ENCODE measurements around the gene KRT79.

KRT79 gene

DNA sequence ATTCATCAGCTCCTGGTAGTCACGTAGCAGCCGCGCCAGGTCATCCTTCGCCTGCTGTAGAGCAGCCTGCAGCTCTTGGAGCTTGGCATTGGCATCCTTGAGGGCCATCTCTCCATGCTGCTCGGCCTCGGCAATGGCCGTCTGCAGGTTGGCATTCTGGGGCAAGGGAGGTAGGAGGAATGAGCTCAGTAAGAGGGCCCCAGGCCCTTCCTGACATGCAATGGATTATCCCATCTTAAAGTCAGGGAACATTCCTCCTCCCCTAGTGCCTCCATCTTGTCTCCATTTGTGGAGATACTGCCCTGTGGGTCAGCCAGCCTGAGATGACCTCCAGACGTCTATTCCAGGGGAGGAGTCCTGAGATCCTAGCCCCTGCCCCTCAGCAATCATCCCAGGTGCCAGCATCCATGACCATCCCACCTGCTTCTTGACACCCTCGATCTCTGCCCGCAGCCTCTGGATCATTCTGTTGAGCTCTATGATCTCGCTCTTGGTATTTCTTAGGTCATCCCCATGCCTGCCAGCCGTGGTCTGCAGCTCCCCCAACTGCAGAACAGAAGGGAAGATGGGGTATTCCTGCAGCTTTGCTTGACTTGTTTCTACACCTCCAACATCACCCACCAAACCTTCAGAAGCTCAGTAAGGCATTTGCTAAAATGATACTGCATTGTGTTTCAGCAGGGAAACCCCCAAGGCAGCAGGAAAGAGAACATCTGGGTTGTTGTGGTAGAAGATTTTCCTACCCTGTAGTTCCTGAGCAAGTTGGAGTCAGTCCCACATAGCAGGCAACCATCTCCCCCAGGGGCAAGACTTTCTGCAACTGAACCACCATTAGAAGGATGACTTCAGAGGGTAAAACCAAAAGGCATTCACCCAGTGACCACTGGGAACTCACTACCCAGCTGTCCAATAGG is 42.6 kb downstream of the KRT79 start:
- DNase-seq (ENCODE audit: low read depth in 2 of 2): no peak

DNA sequence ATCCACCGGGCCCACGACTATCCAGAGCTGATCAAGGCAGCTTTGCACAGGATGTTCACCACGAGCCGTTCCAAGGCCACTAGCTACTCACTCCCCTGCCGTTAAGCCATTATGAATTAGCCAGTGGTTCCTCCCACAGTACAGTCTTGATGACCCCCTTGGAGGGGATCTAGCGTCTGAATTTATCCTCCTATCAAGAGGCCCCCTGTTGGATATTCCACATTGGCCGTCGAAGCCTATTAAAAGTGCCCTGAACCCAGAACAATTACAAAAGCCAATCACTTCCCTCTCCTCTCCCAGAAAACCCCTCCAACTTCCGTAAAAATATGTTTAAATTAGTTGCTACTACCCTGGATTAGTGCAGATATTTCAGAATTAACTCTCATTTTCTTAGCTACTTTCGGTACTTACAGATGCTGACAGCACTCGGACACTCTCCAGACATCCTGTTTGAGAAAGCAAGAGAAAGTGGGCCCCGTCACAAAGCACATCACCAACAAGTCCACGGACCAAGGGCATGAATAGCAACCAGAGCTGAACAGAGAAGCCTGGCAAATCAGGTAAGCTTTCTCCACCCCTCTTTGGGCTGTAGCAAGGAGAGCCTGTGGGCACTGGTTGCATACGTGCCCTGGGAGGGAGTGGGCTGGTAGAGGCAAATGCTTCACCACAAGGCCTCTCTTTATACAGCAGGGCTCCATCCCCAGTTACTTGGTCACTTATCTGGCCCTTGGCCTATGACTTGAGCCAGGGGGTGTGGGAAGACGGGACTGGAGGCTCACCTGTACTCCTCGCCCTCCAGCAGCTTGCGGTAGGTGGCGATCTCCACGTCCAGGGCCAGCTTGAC is 43.5 kb downstream of the KRT79 start:
- no peak for DNase-seq (ENCODE audit: low read depth in 2 of 2)

DNA sequence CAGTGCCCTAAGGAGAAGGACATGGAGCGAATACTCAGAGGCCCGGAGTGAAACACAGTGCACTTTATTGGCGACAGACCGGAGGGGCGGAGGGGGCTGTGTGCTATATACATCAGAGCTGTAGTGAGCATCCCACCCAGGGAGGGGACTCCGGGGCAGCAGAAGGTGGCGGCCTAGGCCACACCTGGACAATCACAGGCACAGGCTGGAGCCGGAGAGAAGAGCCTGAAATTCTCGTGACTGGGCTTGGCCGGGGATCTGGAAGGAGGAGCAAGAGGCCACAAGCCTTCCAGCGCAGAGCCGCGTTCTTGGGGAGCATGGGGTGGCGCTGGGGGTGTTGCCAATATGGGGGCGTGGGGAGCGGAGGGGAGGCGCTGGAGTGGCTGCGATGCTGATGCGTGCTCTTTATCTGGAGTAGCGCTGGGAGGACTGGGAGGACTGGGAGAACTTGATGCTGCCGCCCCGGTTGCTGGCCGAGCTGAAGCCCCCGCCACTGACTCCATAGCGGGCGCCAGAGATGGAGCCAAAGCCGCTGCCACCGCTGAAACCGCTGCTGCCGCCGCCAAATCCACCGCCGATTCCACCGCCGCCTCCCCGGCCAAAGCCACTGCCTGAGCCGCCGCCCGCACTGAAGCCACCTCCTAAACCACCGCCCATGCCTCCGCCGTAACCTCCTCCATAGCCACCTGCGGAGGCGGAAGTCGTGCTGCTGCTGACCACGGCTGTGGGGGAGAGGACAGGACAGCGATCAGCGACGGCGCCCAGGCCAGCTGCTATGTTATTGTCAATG is 44.3 kb downstream of the KRT79 start:
- DNase-seq (ENCODE audit: low read depth in 2 of 2): no peak

DNA sequence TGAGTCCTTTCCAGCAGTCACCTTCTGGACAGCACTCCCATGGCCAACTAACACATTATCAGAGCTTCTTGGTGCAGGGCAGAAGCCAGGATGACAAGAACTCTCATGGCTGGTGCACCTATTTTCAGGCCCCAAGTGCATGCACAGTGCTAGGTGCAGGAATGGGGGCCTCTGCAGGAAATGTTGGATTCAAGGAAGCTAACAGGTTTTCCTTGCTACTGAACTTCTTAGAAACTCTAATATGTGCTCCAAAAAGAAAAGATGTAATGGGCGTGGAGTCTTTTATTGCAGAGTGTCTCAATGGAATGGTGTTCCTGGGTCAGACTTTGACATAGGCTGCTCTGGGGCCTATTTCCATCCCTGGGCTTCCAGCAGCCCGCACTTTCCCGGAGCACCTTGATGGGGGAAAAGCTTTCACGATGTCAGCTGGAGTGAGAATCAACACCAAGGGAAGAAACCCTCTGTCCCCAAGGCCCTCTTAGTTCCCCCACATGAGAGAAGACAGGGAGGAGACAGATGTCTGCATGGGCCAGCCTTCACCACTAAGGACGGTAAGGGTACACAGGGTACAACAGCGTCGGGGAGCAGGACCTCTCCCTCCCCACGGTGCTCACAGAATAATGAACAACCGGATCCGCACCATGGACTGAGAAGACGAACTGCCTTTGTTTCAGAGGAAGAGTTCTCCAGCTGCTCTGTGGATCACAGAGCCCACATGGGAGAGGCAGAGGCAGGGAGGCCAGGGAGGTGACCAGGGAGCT is 45.1 kb downstream of the KRT79 start:
- no peak for DNase-seq (ENCODE audit: low read depth in 2 of 2)

DNA sequence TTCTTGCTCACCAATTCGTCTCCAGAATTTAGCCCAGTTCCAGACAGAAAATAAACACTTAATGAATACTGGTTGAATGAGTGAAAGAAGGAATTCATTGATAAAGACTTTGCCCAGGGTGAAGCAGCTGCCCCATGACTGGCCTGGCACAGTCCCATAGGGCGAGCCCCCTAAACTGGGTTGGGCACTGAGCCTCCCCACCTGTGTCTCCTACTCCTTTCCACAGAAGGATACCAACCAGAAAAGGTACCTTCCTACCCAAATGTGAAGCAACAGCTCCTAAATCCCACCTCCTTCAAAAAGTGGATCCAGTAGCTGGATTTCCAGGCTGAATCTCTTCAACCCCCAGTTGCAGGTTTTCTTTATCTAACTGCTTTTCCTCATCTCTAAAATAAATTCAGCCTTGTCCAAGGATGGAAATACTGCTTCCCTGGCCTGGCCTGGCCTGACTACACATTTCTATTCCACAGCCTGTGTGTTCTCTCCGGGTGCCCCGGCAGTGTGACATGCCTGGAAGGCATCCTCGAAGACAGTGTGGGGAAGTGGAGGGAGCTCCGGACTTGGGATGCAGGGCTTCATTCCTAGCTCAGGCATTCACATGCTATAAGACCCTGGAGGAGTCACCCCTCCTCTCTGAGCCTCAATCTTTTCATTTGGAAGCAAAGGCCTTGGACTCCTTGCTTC is 45.8 kb downstream of the KRT79 start:
- no peak for DNase-seq (ENCODE audit: low read depth in 2 of 2)

DNA sequence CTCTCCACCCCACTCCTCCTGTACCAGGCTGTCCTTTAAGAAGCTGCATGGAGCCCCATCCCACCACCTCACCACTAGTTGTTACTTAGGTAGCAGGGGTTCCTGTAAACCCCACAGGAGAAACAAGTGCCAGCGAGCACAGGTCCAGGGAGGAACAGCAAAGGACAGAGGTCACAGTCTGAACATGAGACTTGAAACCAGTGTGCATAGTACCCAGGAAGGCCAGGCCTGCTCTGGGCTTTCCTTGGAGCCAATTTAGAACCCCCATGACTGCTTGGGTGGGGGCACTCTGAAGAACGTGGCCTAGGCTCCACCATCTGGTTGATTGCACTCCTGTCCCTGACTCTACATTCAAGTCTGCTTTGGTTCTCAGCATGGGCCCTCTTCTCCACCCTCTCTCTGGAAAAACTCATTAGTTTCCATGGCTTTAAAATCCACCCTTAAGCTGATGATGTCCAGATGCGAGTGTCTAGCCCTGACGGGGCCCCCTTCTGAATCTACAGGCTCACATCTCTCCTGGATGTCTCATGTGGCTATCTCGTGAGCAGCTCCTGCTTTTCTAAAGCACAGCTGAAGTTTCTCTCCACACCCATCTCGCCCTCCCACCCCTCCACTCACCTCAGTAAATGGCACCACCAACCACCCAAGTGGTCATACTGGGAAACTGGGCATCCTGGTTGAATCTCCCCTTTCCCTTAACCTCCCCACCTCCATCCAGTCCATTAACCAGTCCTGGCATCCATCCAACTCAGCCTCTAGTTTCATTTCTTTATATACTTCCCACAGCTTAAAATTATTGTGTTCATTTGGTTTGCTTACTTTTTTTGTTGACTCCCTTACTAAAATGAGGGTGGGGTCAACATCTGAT is 46.6 kb downstream of the KRT79 start:
- DNase-seq (ENCODE audit: low read depth in 2 of 2): no peak

DNA sequence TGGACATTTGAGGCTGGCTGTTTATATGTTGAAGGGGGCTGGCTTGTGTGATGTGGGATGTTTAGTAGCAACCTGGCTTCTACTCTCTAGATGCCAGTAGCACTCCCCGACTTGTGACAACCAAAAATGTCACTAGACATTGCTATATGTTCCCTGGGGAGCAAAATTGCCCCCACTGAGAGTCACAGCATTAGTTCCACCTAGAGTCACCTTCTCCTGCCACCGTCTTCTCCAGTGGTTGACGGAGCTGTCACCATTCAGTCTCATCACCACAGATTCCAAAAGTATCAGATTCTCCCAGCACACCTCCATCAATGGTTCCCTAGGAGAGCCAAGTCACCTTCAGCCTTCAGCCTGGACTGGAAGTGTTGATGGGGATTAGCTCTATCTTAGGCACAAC is 49.2 kb downstream of the KRT79 start:
- no peak for DNase-seq (ENCODE audit: low read depth in 2 of 2)

DNA sequence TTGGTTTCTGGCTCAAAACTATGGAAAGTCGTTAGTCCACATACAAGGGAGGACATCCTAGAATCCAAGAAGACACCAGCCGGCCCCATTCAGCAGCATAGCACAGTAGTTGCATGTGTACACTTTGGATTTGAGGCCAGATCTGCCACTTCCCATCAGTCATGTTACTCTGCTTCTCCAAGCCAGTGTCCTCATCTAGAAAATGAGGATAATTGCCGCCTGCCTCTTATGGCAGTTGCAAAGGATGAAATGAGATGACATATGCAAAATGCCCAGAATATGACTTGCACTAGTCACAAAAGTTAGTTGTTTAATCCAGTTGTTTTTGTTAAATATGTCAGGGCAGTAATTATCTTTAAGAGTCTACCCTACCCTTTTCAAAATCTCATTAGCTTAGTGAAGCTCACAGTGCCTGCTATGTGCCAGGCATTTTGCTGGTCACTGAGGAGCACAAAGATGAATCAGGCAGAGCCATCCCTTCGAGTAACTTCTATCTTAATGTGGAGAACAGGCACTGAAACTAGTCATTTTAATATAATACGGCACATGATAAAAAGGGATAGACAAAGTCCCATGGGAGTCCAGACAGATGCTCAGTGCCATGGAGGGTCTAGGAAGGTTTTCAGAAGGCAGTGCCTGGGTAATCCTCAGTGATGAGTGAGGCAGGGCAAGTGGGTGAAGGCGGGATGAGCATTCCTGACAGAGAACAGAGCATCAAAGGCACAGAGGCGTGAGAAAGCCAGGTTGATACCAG is 50.4 kb downstream of the KRT79 start:
- DNase-seq (ENCODE audit: low read depth in 2 of 2): no peak

DNA sequence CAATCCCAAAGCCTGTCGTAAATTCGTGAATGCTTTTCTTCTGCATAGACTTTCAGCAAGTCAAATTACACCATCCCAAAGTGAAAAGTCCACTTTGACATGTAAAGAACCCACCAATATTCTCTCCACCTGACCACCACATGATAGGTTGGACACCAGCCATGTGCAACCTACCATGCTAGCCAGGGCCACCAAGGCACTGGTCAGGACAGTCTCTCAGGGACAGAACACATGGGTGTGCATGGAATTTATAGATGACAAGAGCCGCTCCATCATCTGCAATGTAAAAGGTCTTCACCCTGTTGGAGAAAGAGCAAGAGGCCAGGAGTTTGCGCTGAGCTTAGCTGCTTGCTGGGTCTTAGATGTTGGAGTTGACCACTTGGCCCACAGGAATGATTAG is 51.6 kb downstream of the KRT79 start:
- no peak for DNase-seq (ENCODE audit: low read depth in 2 of 2)

DNA sequence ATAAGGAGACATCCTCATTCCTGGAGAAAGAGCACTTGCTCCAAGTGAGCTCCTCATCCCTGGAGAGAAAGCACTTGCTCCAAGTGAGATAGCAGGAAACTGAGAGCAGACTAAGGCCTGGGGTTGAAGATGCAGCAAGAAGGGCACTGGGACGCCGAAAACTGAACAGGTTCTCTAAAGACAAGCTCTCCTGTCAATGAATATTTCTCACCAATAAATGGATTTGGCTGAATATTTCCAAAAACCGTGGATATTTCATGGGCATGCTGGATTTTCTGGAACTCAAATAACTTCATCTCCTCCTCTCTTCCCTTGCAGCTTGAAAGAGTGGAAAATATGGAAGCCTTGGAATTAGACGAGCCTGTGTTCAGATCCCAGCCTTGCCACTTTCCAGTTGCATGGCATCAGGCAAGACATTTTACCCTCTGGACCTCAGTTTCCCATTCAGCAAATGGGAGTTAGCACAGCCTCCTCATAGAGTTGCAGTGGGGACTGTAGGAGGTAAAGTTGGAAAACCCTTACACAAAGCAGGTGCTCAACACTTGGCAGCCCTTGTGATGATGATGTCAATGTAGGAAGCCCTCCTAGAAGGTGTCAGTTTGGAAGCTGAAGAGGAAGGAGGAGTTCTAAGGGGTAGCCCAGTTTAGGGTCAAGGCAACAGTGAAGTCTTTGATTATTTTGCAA is 52.6 kb downstream of the KRT79 start:
- no peak for DNase-seq (ENCODE audit: low read depth in 2 of 2)

DNA sequence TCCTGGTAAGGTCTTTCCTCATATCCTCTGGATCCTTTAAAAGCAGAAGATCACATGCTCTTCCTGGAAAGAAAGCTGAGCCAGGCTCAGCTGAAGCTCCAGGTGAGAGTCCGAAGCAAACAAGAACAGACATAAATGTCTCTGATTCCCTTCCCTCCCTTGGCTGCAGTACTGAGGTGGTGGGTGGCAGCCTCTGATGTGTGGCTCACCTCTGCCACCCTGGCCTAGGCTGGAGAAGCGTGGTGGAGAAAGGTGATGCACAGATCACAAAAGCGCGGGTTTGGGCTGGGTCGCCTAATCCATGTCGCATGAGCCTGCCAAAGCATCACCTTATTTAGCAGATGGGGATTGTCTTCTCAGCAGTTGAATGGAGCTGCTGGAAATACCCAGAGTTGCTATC is 54.2 kb downstream of the KRT79 start:
- no peak for DNase-seq (ENCODE audit: low read depth in 2 of 2)

DNA sequence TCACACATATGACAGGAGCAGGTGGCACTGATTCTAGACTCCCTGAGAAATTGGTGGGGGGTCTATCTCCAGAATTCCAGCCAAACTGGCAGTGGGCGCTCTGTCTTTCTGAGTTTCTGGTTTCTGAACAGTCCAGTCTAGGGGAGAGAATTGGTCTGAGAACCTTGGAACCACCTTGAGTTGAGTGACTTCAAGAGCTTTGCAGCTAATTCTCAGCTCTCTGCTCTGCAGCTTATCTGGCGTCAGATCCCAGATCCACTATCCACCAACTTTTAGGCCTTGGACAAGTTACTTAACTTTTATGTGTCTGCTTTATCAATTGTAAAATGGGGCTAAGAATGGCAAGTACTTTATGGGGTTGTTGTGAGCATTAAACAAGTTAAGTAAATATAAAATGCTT is 55.3 kb downstream of the KRT79 start:
- DNase-seq (ENCODE audit: low read depth in 2 of 2): no peak

DNA sequence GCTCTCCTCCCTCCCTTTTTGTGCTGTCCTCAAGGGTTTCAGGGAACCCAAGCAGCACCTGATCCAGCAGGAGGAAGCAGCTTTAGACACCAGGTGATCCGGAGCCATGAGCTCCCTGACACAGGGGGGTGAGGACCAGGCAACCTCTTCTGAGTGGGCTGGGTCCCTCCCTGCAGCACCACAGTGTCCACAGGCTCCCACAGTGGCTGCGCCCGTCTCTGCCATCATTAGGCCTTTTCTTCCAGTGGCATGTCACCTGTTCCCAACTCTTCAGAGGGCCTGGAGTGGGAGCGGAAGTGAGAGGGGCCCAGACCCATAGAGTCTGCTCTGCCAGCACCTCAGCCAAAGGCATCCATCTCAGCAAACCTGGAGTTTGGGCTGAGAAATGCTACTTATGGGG is 56.5 kb downstream of the KRT79 start:
- no peak for DNase-seq (ENCODE audit: low read depth in 2 of 2)

DNA sequence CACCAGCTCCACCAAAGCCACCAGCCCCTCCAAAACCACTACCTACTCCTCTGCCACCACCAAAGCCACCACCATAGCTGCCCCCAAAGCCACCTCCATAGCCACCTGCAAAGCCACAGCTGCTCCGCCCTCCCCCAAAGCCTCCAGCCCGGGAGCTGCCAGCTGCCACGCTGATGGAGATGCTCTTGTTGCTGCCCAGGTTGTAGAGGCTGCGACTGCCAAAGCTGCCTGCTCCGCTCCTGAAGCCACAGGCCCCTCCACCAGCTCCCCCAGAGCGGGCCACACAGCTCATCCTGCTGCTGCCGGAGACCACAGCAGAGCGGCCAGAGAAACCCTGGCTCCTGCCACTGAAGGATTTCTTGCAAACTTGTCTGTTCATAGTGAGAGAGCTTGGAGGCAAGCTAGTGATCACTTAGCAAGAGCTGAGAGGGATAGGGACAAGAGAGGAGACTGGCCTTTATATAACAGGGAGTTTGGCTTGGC is 57.2 kb downstream of the KRT79 start, which contains the start of gene KRT76:
Gene KRT76 (minus strand): TSS at position 433 of the 483 bp plus-strand sequence. CDS start 54 bp downstream, at position 379.
- DNase-seq (ENCODE audit: low read depth in 2 of 2): no peak

DNA sequence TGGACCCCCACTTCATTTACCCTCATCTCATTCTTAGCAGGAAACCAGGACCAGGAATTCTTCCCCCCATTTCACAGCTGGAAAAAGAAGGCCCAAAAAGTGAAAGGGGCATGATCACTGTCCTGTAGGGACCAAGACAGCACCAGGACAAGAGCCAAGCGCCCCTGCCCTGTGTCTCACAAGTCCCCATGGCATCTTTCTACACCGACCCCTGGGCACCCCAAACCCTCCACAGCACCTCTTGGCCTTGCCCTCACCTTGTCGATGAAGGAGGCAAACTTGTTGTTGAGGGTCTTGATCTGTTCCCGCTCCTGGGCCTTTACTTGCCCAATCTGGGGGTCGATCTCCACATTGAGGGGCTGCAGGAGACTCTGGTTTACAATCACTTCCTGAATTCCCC is 57.7 kb downstream of the KRT79 start:
- no peak for DNase-seq (ENCODE audit: low read depth in 2 of 2)

DNA sequence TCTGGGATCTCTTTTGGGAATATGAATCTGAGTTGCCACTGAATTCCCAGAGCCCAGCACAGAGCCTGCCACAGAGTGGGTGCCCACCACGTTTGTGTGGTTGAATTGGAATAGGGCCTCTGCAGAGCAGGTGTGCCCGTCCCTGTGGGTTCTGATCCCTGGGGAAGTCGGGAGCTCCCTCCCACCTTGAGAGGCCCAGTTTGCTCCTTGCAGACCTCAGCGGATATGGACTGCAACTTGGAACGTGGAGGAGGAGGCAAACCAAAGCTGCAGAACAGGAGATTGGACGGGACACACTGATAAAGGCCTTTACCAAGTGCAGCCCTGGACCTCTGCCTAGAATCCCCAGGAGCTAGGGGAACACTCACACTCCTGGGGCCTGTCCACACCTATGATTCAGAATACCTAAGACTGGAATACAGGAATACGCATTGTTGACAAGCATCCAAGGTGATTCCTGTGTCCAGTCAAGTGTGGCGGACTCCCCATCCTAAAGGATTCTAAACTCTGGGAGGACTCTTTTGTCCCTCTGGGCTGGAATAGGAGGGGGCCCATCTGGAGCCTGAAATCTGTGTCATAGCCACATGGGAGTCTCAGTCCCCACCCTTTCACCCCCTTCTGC is 59.4 kb downstream of the KRT79 start:
- no peak for DNase-seq (ENCODE audit: low read depth in 2 of 2)

DNA sequence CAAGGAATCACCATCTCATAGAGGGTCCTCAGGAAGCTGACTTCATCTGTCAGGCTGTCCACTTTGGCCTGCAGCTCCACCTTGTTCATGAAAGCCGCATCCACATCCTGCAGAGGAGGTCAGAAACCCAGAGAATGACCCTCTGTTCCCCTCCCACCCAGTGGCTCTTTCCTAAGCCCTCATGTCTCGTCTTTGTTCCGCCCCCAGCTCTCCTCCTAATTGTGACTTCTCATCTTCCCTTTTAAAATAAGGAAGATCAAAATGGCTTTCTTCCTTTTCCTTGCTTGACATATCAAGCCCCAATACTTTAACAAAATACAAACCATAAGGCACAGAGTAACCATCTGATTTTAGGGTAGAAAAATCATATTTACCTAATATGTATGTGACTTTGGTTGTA is 61.3 kb downstream of the KRT79 start:
- no peak for DNase-seq (ENCODE audit: low read depth in 2 of 2)

DNA sequence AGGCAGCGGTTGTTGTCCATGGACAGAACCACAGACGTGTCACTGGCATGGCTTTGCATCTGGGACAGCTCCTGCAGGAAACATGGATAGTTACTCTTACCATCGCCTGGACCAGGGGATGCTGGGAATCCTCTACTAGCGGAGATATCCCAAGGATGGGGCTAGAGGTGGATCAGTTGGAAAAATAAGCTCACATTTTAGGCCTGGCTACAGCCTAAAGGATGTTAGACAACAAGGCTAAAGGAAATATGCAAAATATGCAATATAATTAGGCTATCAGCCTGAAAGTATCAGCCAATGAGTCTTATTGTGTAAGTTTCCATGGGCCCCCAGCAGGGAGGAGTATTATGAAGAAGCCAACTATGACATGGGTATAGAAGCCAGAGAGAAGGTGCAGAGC is 61.9 kb downstream of the KRT79 start:
- DNase-seq (ENCODE audit: low read depth in 2 of 2): no peak

Measured in fibroblast of skin of left quadriceps (primary cell).